Activated CD4-positive, alpha-beta memory T cell treated with anti-CD3 and anti-CD28 coated beads, Interleukin-2, amount 10 ng/mL, durations not matched to agents 7 days and 5 days (primary cell): Measurements from ENCODE around the gene ITPK1. TPM values are rescaled to one million over a fixed set of nuclear protein-coding genes. Genes with fewer than 3 reads are reported as not detected.
"Not testable (repeated sequence)": the region's sequence is repeated elsewhere in the genome, so short reads cannot be mapped to it uniquely, and the experiment has no call there.

ENCODE experiments used
- CTCF ChIA-PET: fragments of 350-600 bp; sonication (Branson Sonifier 250); formaldehyde crosslinking; loops from one replicate; lab custom pipeline; 2021; ENCODE audit warnings: antibody characterized with exemption, inconsistent platforms; lab: Charles Lee
- POLR2A ChIA-PET: fragments of 350-600 bp; sonication (Branson Sonifier 250); formaldehyde crosslinking; loops from one replicate; lab custom pipeline; 2021; ENCODE audit warnings: antibody characterized with exemption; lab: Charles Lee
- DNase-seq: peaks from one replicate; pipeline ENCODE4 v3.0.0-alpha.2; 2020
- H3K27ac Mint-ChIP-seq: one replicate; pipeline ENCODE4 v1.8.0; 2021; ENCODE audit warnings: mild to moderate bottlenecking, mixed read lengths
- H3K27me3 Mint-ChIP-seq: one replicate; pipeline ENCODE4 v1.8.0; 2021; ENCODE audit warnings: mixed read lengths
- H3K36me3 Mint-ChIP-seq: one replicate; pipeline ENCODE4 v1.8.0; 2021; ENCODE audit warnings: low read depth, mixed read lengths
- H3K4me1 Mint-ChIP-seq: one replicate; pipeline ENCODE4 v1.8.0; 2021; ENCODE audit warnings: mixed read lengths
- H3K4me3 Mint-ChIP-seq: one replicate; pipeline ENCODE4 v1.8.0; 2021; ENCODE audit warnings: mild to moderate bottlenecking, mixed read lengths
- H3K9me3 Mint-ChIP-seq: one replicate; pipeline ENCODE4 v1.8.0; 2021; ENCODE audit warnings: mixed read lengths
- total RNA-seq, 2 experiments: library from RNA; stranded (reverse); gene quantifications; one replicate each; pipeline ENCODE4 v1.2.3, GENCODE V29; 2021

The ITPK1 gene
- 10 to 100 TPM; 59.3 to 62.3 TPM for total RNA-seq

DNA sequence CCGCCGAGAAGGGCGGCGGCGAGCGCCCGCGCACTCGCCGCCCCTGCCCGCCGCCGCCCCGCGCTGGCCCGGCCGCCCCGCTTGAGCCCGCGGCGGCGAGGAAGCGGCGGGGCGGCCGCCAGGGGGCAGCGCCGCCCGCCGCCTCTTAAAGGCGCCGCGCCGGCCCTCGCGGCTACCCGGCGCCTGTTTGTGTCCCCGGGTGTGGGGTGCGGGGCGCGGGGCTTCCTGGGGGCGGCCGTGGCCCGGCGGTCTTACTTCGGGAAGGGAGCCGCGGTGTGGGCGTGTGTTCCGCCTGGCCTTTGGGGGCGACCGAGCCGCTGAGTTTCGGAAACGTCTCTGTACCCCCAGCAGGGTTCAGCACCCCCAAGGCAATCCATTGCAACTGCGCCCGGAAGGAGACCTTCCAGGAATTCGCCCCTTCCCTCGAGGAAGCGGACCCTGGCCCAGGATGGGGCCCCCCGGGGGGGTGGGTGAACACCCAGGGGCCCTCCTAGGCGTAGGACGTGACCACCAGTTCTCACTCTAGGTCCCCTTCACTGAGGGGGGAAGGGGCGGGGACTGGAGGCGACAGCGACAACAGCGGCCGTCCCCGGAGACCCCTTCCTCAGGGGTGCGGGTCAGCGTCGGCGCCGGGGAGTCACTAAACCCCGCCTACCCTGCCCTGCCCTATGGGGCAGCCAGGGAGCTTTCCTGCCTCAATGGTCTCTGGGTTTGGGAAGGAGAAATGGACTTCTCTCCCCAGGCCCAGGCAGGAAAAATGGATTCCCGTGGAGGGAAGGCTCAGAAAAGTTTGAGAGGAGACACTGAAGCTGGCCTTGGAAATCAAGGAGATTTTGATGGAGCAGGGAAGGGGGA, at the start of gene ITPK1:
TSS of gene ITPK1 (minus strand) at position 105 of the 855 bp plus-strand sequence. CDS start 762 bp downstream, outside the sequence.
- Mint-ChIP-seq H3K27ac (peak within 1 kb of the TSS; percentile 75), H3K4me1 (peaks cover 29% of the 10 kb centered on the region), H3K36me3 (no peaks in the 10 kb centered on the region), H3K4me3 (peak within 1 kb of the TSS; percentile 86), H3K27me3 (no peaks in the 10 kb centered on the region), H3K9me3 (no peaks in the 10 kb centered on the region)
- POLR2A ChIA-PET, result interaction anchor here (1.1 to 4.7 kb wide), 9 partner anchors 10 to 90 kb away, joined by 3 to 61 read pairs (median 4); partner anchors contain the start of genes LYSET and MOAP1
- DNase-seq, result peak; percentile 66
- CTCF ChIA-PET, result interaction anchor here (0.6 to 4.0 kb wide), 18 partner anchors 12 to 1059 kb away, joined by 3 to 99 read pairs (median 4); partner anchors contain the start of genes LYSET and MOAP1

GRCh38 chr14:93163564-93163963, 47.8 kb upstream of the ITPK1 start:
- Mint-ChIP-seq H3K9me3 (no peaks in the 10 kb centered on the region), H3K27me3 (no peaks in the 10 kb centered on the region), H3K36me3 (no peaks in the 10 kb centered on the region), H3K27ac (no peak overlapping the region), H3K4me1 (no peaks in the 10 kb centered on the region), H3K4me3 (no peak overlapping the region)
- DNase-seq, result no peak
- POLR2A ChIA-PET, result no interaction called here
- CTCF ChIA-PET, result interaction anchor here (1.3 kb wide), 1 partner anchor 50 kb away, joined by 6 read pairs; no protein-coding TSS in a partner anchor

- Mint-ChIP-seq H3K27ac (no peak overlapping the region), H3K4me1 (no peaks in the 10 kb centered on the region), H3K9me3 (no peaks in the 10 kb centered on the region), H3K4me3 (no peak overlapping the region), H3K27me3 (peaks cover 2% of the 10 kb centered on the region), H3K36me3 (no peaks in the 10 kb centered on the region)
- DNase-seq, result no peak
- ChIA-PET POLR2A (no interaction called here), CTCF (interaction anchor here (0.7 kb wide), 1 partner anchor 17 kb away, joined by 3 read pairs; no protein-coding TSS in a partner anchor)
Measured at GRCh38 chr14:93161411-93161940, 45.8 kb upstream of the ITPK1 start.

GRCh38 chr14:93160353-93160801, 44.7 kb upstream of the ITPK1 start:
- ChIA-PET CTCF (interaction anchor here (0.7 to 1.8 kb wide), 4 partner anchors 9 to 47 kb away, joined by 3 to 9 read pairs (median 4); no protein-coding TSS in a partner anchor), POLR2A (no interaction called here)
- peak; percentile 28 for DNase-seq

DNA sequence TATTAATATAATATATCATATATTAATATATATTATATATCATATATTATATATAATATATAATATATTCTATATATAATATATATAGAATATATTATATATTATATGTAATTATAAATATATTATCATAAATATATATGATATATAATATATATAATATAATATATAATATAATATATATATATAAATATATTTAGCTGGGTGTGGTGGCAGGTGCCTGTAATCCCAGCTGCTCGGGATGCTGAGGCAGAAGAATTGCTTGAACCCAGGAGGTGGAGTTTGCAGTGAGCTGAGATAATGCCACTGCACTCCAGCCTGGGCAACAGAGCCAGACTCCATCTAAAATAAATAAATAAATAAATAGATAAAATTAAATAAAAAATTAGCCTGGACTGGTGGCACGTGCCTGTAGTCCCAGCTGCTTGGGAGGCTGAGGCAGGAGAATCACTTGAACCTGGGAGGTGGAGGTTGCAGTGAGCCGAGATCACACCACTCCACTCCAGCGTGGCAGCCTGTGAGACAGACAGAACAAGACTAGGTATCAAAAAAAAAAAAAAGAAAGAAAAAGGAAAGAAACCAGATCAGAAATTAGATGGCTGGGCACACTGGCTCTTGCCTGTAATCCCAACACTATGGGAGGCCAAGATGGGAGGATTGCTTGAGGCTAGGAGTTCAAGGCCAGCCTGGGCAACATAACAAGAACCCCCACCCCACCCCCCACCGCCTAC, 44.1 kb upstream of the ITPK1 start:
- H3K4me1 Mint-ChIP-seq, H3K4me3 Mint-ChIP-seq, H3K27me3 Mint-ChIP-seq, POLR2A ChIA-PET, H3K9me3 Mint-ChIP-seq, H3K36me3 Mint-ChIP-seq, H3K27ac Mint-ChIP-seq, DNase-seq: not testable (repeated sequence)
- CTCF ChIA-PET, result interaction anchor here (1.2 to 1.8 kb wide), 3 partner anchors 10 to 47 kb away, joined by 3 to 9 read pairs (median 5); no protein-coding TSS in a partner anchor

More at GRCh38 chr14:93160353-93160801, 44.7 kb upstream of the ITPK1 start:
- no peaks in the 10 kb centered on the region for H3K4me1 Mint-ChIP-seq
- H3K27ac Mint-ChIP-seq, result no peak overlapping the region
- no peaks in the 10 kb centered on the region for H3K9me3 Mint-ChIP-seq
- H3K4me3 Mint-ChIP-seq, result no peak overlapping the region
- H3K27me3 Mint-ChIP-seq, result peaks cover 2% of the 10 kb centered on the region
- no peaks in the 10 kb centered on the region for H3K36me3 Mint-ChIP-seq

DNA sequence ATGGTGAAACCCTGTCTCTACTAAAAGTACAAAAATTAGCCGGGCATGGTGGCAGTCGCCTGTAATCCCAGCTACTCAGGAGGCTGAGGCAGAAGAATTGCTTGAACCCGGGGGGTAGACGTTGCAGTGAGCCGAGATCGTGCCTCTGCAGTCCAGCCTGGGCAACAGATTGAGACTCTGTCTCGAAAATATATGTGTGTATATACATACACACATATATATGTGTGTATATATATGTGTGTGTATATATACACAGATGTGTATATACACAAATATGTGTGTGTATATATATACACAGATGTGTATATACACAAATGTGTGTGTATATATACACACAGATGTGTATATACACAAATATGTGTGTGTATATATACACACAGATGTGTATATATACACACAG, 42.6 kb upstream of the ITPK1 start:
- H3K27ac Mint-ChIP-seq, POLR2A ChIA-PET, DNase-seq, H3K4me1 Mint-ChIP-seq, H3K9me3 Mint-ChIP-seq, CTCF ChIA-PET, H3K27me3 Mint-ChIP-seq, H3K36me3 Mint-ChIP-seq, H3K4me3 Mint-ChIP-seq: not testable (repeated sequence)

- DNase-seq, result no peak
- Mint-ChIP-seq H3K36me3 (no peaks in the 10 kb centered on the region), H3K4me1 (no peaks in the 10 kb centered on the region), H3K4me3 (no peak overlapping the region), H3K27ac (no peak overlapping the region), H3K27me3 (peaks cover 3% of the 10 kb centered on the region), H3K9me3 (no peaks in the 10 kb centered on the region)
- CTCF ChIA-PET, result no interaction called here
- POLR2A ChIA-PET, result no interaction called here
Measured at GRCh38 chr14:93156693-93157369, 41.1 kb upstream of the ITPK1 start.

DNA sequence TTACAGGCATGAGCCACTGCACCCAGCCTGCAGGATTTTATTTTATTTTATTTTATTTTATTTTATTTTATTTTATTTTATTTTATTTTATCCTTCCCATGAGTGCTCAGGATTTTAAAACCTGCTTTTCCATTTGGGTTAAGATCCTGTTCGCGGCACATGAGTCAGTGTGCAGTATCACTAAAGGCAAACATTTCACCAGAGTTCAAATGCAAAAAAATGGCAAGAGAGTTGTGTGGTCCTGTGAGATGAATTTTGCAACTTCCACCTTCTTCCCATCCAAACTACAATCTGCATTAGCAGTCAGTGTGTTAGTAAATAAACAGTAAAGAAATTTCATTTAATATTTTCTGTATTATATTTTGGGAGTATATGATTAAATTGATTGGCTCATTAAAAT, 39.9 kb upstream of the ITPK1 start:
- POLR2A ChIA-PET, result no interaction called here
- peaks cover 10% of the 10 kb centered on the region for H3K4me1 Mint-ChIP-seq
- no peaks in the 10 kb centered on the region for H3K36me3 Mint-ChIP-seq
- DNase-seq, result no peak
- CTCF ChIA-PET, result no interaction called here
- H3K4me3 Mint-ChIP-seq, result no peak overlapping the region
- H3K27me3 Mint-ChIP-seq, result peaks cover 3% of the 10 kb centered on the region
- no peaks in the 10 kb centered on the region for H3K9me3 Mint-ChIP-seq
- H3K27ac Mint-ChIP-seq, result no peak overlapping the region

DNA sequence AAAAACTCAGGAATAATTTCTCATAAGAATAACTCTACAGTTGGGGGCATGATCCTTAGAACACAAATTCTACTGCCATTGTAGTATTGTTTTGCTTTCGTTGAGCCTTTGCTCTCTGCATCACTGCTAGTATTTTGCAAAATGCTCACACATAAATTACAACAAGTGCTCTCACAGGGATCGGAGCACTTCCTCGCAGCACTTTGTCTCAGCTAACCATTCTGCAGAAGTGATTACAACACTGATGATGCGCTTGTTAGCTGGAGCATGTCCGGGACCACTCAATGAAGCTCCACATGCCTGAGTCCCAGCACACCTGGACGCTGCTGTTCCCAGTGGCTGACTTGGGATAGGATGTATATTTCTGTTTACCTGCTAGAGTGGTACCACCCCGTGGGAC, 37.4 kb upstream of the ITPK1 start:
- Mint-ChIP-seq H3K27me3 (peaks cover 3% of the 10 kb centered on the region), H3K9me3 (no peaks in the 10 kb centered on the region), H3K36me3 (no peaks in the 10 kb centered on the region), H3K27ac (no peak overlapping the region), H3K4me1 (peaks cover 18% of the 10 kb centered on the region), H3K4me3 (no peak overlapping the region)
- ChIA-PET CTCF (no interaction called here), POLR2A (no interaction called here)
- DNase-seq, result no peak

DNA sequence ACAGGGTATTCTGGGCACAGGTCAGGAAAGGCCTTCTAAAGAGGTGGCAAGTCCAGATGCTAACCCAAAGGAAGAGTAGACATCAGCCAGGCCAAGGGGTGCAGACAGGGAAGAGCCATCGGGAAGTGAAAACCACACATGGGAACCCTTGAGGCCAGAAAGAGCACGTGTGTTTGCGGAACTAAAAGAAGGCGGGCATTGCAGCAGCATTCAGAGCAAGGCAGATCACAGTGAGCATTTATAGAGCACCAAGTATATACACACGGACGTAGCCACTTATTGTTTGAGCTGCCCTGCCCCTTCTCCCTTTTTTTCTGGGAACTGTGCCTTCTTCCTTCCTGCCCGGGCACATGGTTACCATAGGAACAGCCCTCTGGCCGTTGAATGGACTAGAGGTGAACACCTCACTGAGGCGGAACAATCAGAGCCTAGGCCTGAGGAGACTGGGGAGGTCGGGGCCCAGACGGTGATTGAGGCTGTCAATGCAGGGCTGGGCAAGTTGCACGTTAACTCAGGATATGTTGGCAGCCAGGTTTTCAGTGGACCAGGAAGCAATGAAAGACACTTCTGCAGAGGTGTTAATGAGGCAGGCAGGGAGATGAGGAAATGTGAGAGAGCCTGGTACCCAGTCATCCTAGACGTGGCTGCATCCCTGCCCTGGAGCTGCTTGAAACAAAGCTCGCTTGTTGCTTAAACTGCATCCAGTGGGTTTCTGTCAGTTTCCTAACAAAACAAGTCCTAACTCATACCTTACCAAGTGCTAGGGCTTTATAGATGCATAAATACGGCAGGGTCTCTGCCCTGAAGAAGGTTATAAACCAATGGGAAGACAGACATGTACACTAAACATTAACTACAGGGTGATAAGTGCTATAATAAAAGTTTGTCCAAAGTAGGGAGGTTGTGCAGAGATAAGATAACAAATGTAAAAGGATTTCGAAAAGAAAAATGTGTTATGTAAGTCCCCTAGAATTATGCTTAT, 34.8 kb upstream of the ITPK1 start:
- no peaks in the 10 kb centered on the region for H3K9me3 Mint-ChIP-seq
- POLR2A ChIA-PET, result interaction anchor here (1.4 kb wide), 1 partner anchor 35 kb away, joined by 3 read pairs; the partner anchor contains the start of genes LYSET and MOAP1
- H3K36me3 Mint-ChIP-seq, result no peaks in the 10 kb centered on the region
- H3K4me1 Mint-ChIP-seq, result peaks cover 25% of the 10 kb centered on the region
- no peak overlapping the region for H3K4me3 Mint-ChIP-seq
- DNase-seq, result no peak
- peaks cover 2% of the 10 kb centered on the region for H3K27me3 Mint-ChIP-seq
- CTCF ChIA-PET, result interaction anchor here (0.8 kb wide), 1 partner anchor 35 kb away, joined by 3 read pairs; no protein-coding TSS in a partner anchor
- peak overlapping the region; percentile 40 for H3K27ac Mint-ChIP-seq

DNA sequence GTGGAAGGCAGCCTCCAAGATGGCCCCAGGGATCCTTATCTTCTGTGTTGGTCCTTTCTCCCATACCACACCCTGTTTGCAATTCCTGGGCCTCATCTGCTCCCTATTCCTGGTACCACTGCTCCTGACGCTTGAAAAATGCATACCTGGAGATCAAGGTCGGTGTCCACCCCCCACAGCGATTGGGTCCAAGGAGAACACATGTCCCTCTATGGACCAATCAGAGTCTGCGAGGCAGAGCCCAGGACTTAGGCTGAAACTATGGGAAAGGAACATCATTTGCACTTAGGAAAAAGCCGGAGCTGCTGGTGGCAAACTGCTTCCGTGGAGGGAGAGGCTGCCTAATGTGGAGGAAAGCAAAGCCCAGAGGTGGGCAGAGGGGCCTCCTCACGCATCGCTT, 33.3 kb upstream of the ITPK1 start:
- Mint-ChIP-seq H3K36me3 (no peaks in the 10 kb centered on the region), H3K9me3 (no peaks in the 10 kb centered on the region), H3K27ac (no peak overlapping the region), H3K4me1 (peaks cover 25% of the 10 kb centered on the region), H3K27me3 (peaks cover 2% of the 10 kb centered on the region), H3K4me3 (no peak overlapping the region)
- CTCF ChIA-PET, result no interaction called here
- no peak for DNase-seq
- POLR2A ChIA-PET, result no interaction called here
